GM12864 (cell line): ENCODE results near the gene PRDM11.

Experiments
- DNase-seq: peaks from one replicate; pipeline ENCODE4 v3.0.0-alpha.2; 2011; ENCODE audit warnings: low read depth
- H3K4me3 ChIP-seq: 2 replicates; pipeline ENCODE4 v1.5.1; 2011; ENCODE audit warnings: mild to moderate bottlenecking, low read depth, low read length, control low read depth
- CTCF ChIP-seq: IDR thresholded peaks from 2 replicates; pipeline ENCODE4 v1.5.1; 2011; ENCODE audit warnings: low read depth, mild to moderate bottlenecking, moderate library complexity, low read length, control low read depth, inconsistent platforms; ENCODE audit errors: missing control alignments

PRDM11 gene

GRCh38 chr11:45102810-45103621, 43.4 kb upstream of the PRDM11 start:
- H3K4me3 ChIP-seq = no peak overlapping the region
- peak; percentile 82 for TF ChIP-seq CTCF
- DNase-seq = peak; percentile 5

GRCh38 chr11:45104006-45104789, 42.2 kb upstream of the PRDM11 start:
- no peak overlapping the region for H3K4me3 ChIP-seq
- TF ChIP-seq CTCF = no peak
- no peak for DNase-seq

- DNase-seq = no peak
- TF ChIP-seq CTCF = no peak
- H3K4me3 ChIP-seq = no peak overlapping the region
These were observed 41.7 kb upstream of the PRDM11 start for GRCh38 chr11:45104790-45105084.

- peak; percentile 96 for TF ChIP-seq CTCF
- peak; percentile 3 for DNase-seq
- H3K4me3 ChIP-seq = no peak overlapping the region
These were observed 41.0 kb upstream of the PRDM11 start for GRCh38 chr11:45105233-45105983.

- DNase-seq = no peak
- no peak overlapping the region for H3K4me3 ChIP-seq
- no peak for TF ChIP-seq CTCF
These were observed 40.5 kb upstream of the PRDM11 start for GRCh38 chr11:45105984-45106375.

GRCh38 chr11:45106440-45106839, 40.0 kb upstream of the PRDM11 start:
- no peak for DNase-seq
- TF ChIP-seq CTCF = no peak
- H3K4me3 ChIP-seq = no peak overlapping the region
